ENCODE results near the gene CTBS.

GRCh38 chr1:84510165-84510564 lies 64.1 kb downstream of the CTBS start:
- TF ChIP-seq CTCF (conservative IDR thresholded peaks at IDR 0.05; ENCODE audit: low read depth, low read length) (no peak), EZH2phosphoT487 (IDR thresholded peaks at IDR 0.05; ENCODE audit: borderline replicate concordance, low read length) (no peak)

All from PC-3 (cell line).